ENCODE data around the gene RETREG3.

GRCh38 chr17:42553161-42553818 lies 55.9 kb downstream of the RETREG3 start:
- TF ChIP-seq CTCF (IDR thresholded peaks at IDR 0.05 in 2 of 3, conservative IDR thresholded peaks at IDR 0.05 in 1 of 3; ENCODE audit: borderline replicate concordance in 1 of 3, insufficient read depth in 1 of 3, low read depth in 2 of 3, low read length in 2 of 3) (no peak), ZBTB33 (IDR thresholded peaks at IDR 0.05; ENCODE audit: extremely low read depth, insufficient replicate concordance, low read length) (no peak), POLR2A (IDR thresholded peaks at IDR 0.05; ENCODE audit: borderline replicate concordance, extremely low read depth, insufficient read depth, insufficient read length) (no peak), EZH2phosphoT487 (IDR thresholded peaks at IDR 0.05; ENCODE audit: borderline replicate concordance) (no peak)
